Measurements from ENCODE around the gene DIS3L. TPM values are rescaled to one million over a fixed set of nuclear protein-coding genes. Genes with fewer than 3 reads are reported as not detected.

The DIS3L gene
- total and polyA plus RNA-seq, 2 donors, result 13.0 to 16.5 TPM

- DNase-seq (ENCODE audit: low read depth in 6 of 9, low spot score in 9 of 9), result no peak
- WGBS, result 81% methylated on average over 6 of the region's 6 CpGs
- no peaks in the 10 kb centered on the region for H3K9me3 ChIP-seq (ENCODE audit: control insufficient read depth in 2 of 2, insufficient read depth in 1 of 2, low read length in 1 of 2)
- H3K4me3 ChIP-seq (ENCODE audit: low read length in 2 of 2), result no peak overlapping the region
- H3K27ac ChIP-seq (ENCODE audit: low read depth in 1 of 2, low read length in 1 of 2), result no peak overlapping the region
- H3K4me1 ChIP-seq (ENCODE audit: control insufficient read depth in 2 of 2, insufficient read depth in 2 of 2, low read length in 2 of 2), result no peaks in the 10 kb centered on the region
- no peaks in the 10 kb centered on the region for H3K27me3 ChIP-seq (ENCODE audit: control insufficient read depth in 2 of 2, insufficient read depth in 1 of 2, low read length in 1 of 2)
- no peaks in the 10 kb centered on the region for H3K36me3 ChIP-seq (ENCODE audit: control insufficient read depth in 2 of 2, insufficient read depth in 2 of 2, low read length in 1 of 2)
These were observed 22.4 kb upstream of the DIS3L start for GRCh38 chr15:66270932-66271331.

- Histone ChIP-seq H3K4me3 (ENCODE audit: low read length in 2 of 2) (no peak overlapping the region), H3K9me3 (ENCODE audit: control insufficient read depth in 2 of 2, insufficient read depth in 1 of 2, low read length in 1 of 2) (no peaks in the 10 kb centered on the region), H3K36me3 (ENCODE audit: control insufficient read depth in 2 of 2, insufficient read depth in 2 of 2, low read length in 1 of 2) (no peaks in the 10 kb centered on the region), H3K27ac (ENCODE audit: low read depth in 1 of 2, low read length in 1 of 2) (no peak overlapping the region), H3K4me1 (ENCODE audit: control insufficient read depth in 2 of 2, insufficient read depth in 2 of 2, low read length in 2 of 2) (no peaks in the 10 kb centered on the region), H3K27me3 (ENCODE audit: control insufficient read depth in 2 of 2, insufficient read depth in 1 of 2, low read length in 1 of 2) (no peaks in the 10 kb centered on the region)
- no peak for DNase-seq (ENCODE audit: low read depth in 6 of 9, low spot score in 9 of 9)
These were observed 18.0 kb upstream of the DIS3L start for GRCh38 chr15:66275352-66275751.

GRCh38 chr15:66276546-66276945, 16.8 kb upstream of the DIS3L start:
- Histone ChIP-seq H3K9me3 (ENCODE audit: control insufficient read depth in 2 of 2, insufficient read depth in 1 of 2, low read length in 1 of 2) (no peaks in the 10 kb centered on the region), H3K27me3 (ENCODE audit: control insufficient read depth in 2 of 2, insufficient read depth in 1 of 2, low read length in 1 of 2) (no peaks in the 10 kb centered on the region), H3K36me3 (ENCODE audit: control insufficient read depth in 2 of 2, insufficient read depth in 2 of 2, low read length in 1 of 2) (no peaks in the 10 kb centered on the region), H3K4me3 (ENCODE audit: low read length in 2 of 2) (no peak overlapping the region), H3K27ac (ENCODE audit: low read depth in 1 of 2, low read length in 1 of 2) (no peak overlapping the region), H3K4me1 (ENCODE audit: control insufficient read depth in 2 of 2, insufficient read depth in 2 of 2, low read length in 2 of 2) (no peaks in the 10 kb centered on the region)
- WGBS, result 96% methylated on average over 3 of the region's 3 CpGs
- DNase-seq (ENCODE audit: low read depth in 6 of 9, low spot score in 9 of 9), result no peak

DNA sequence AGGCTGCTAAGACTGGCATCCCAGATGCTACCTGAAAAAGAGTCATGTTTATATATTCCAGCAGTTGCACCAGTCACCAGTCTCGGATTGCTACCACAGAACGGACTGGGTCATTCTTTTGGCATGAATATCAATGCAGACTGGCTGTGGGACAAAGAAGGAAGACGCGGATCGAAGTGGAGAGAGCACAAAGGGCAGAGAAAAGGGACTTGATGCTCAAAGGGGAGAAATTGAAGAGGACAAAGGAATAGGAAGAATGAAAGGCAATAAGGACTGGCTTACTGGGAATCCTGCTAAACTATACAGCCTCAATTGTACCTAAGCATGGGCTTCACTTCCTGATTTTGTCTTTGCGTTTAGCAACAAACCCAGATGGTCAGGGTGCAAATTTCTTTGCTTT, 15.3 kb upstream of the DIS3L start:
- no peak for DNase-seq (ENCODE audit: low read depth in 6 of 9, low spot score in 9 of 9)
- H3K9me3 ChIP-seq (ENCODE audit: control insufficient read depth in 2 of 2, insufficient read depth in 1 of 2, low read length in 1 of 2), result no peaks in the 10 kb centered on the region
- WGBS, result 96% methylated on average over 6 of the region's 6 CpGs
- no peaks in the 10 kb centered on the region for H3K36me3 ChIP-seq (ENCODE audit: control insufficient read depth in 2 of 2, insufficient read depth in 2 of 2, low read length in 1 of 2)
- H3K4me1 ChIP-seq (ENCODE audit: control insufficient read depth in 2 of 2, insufficient read depth in 2 of 2, low read length in 2 of 2), result no peaks in the 10 kb centered on the region
- H3K27ac ChIP-seq (ENCODE audit: low read depth in 1 of 2, low read length in 1 of 2), result no peak overlapping the region
- H3K4me3 ChIP-seq (ENCODE audit: low read length in 2 of 2), result no peak overlapping the region
- no peaks in the 10 kb centered on the region for H3K27me3 ChIP-seq (ENCODE audit: control insufficient read depth in 2 of 2, insufficient read depth in 1 of 2, low read length in 1 of 2)

DNA sequence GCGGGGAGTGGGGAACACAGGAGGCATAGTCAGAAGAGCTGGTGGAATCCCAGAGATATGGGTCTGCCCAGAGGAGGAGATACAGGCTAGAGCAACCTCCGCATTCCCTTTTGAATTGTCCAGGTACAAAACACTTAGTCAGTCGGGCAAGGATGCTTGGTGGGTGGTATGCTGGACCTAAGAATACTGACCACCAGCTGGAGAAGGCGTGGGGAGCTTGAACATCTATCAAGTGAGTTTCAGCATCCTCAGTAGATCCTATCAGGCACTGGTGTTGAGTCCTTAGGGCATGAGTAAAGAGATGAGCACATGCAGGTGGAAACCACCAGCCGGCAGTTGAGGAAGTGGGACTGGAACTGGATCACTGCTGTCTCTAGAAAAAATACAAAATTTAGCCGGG, 14.7 kb upstream of the DIS3L start:
- Histone ChIP-seq H3K9me3 (ENCODE audit: control insufficient read depth in 2 of 2, insufficient read depth in 1 of 2, low read length in 1 of 2) (no peaks in the 10 kb centered on the region), H3K27me3 (ENCODE audit: control insufficient read depth in 2 of 2, insufficient read depth in 1 of 2, low read length in 1 of 2) (no peaks in the 10 kb centered on the region), H3K27ac (ENCODE audit: low read depth in 1 of 2, low read length in 1 of 2) (no peak overlapping the region), H3K4me1 (ENCODE audit: control insufficient read depth in 2 of 2, insufficient read depth in 2 of 2, low read length in 2 of 2) (no peaks in the 10 kb centered on the region), H3K4me3 (ENCODE audit: low read length in 2 of 2) (no peak overlapping the region), H3K36me3 (ENCODE audit: control insufficient read depth in 2 of 2, insufficient read depth in 2 of 2, low read length in 1 of 2) (no peaks in the 10 kb centered on the region)
- DNase-seq (ENCODE audit: low read depth in 6 of 9, low spot score in 9 of 9), result no peak
- 96% methylated on average over 6 of the region's 6 CpGs for WGBS

GRCh38 chr15:66284271-66284670, 9.1 kb upstream of the DIS3L start:
- H3K9me3 ChIP-seq (ENCODE audit: control insufficient read depth in 2 of 2, insufficient read depth in 1 of 2, low read length in 1 of 2), result no peaks in the 10 kb centered on the region
- H3K27me3 ChIP-seq (ENCODE audit: control insufficient read depth in 2 of 2, insufficient read depth in 1 of 2, low read length in 1 of 2), result no peaks in the 10 kb centered on the region
- no peaks in the 10 kb centered on the region for H3K36me3 ChIP-seq (ENCODE audit: control insufficient read depth in 2 of 2, insufficient read depth in 2 of 2, low read length in 1 of 2)
- no peak overlapping the region for H3K27ac ChIP-seq (ENCODE audit: low read depth in 1 of 2, low read length in 1 of 2)
- WGBS, result 96% methylated on average over 3 of the region's 3 CpGs
- H3K4me3 ChIP-seq (ENCODE audit: low read length in 2 of 2), result no peak overlapping the region
- DNase-seq (ENCODE audit: low read depth in 6 of 9, low spot score in 9 of 9), result no peak
- no peaks in the 10 kb centered on the region for H3K4me1 ChIP-seq (ENCODE audit: control insufficient read depth in 2 of 2, insufficient read depth in 2 of 2, low read length in 2 of 2)

DNA sequence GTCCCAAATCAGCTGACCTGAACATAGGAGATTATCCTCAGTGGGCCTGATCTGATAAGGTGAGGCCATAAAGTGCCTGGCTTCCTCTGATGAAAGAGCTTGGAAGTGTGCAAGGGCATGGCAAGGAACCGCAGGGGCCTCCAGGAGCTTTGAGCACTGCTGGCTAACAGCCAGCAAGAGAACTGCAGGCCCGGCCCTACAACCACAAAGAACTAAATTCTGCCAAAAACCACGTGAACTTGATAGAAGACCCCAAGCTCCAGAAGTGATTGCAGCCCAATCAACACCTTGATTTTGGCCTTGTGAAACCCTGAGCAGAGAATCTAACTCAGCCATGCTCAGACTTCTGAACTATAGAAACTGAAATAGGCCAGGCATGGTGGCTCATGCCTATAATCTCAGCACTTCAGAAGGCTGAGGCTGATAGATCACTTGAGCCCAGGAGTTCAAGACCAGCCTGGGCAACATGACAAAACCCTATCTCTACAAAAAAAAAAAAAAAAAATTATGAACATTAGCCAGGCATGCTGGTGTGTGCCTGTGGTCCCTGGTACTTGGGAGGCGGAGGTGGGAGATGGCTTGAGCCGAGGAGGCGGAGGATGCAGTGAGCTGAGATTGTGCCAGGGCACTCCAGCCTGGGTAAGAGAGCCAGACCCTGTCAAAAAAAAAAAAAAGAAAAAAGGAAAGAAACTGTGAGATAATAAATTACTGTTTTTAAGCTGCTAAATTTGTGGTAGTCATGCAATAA, 7.7 kb upstream of the DIS3L start:
- no peak overlapping the region for H3K4me3 ChIP-seq (ENCODE audit: low read length in 2 of 2)
- WGBS, result 57% methylated on average over 6 of the region's 6 CpGs
- no peak overlapping the region for H3K27ac ChIP-seq (ENCODE audit: low read depth in 1 of 2, low read length in 1 of 2)
- no peaks in the 10 kb centered on the region for H3K27me3 ChIP-seq (ENCODE audit: control insufficient read depth in 2 of 2, insufficient read depth in 1 of 2, low read length in 1 of 2)
- no peaks in the 10 kb centered on the region for H3K36me3 ChIP-seq (ENCODE audit: control insufficient read depth in 2 of 2, insufficient read depth in 2 of 2, low read length in 1 of 2)
- H3K4me1 ChIP-seq (ENCODE audit: control insufficient read depth in 2 of 2, insufficient read depth in 2 of 2, low read length in 2 of 2), result no peaks in the 10 kb centered on the region
- no peak for DNase-seq (ENCODE audit: low read depth in 6 of 9, low spot score in 9 of 9)
- H3K9me3 ChIP-seq (ENCODE audit: control insufficient read depth in 2 of 2, insufficient read depth in 1 of 2, low read length in 1 of 2), result no peaks in the 10 kb centered on the region

GRCh38 chr15:66287461-66288057, 5.8 kb upstream of the DIS3L start:
- peak in 3 of 9 donors; percentile 18 to 57 (median 31) for DNase-seq (ENCODE audit: low read depth in 6 of 9, low spot score in 9 of 9)
- WGBS, result 29% methylated on average over 6 of the region's 6 CpGs
- H3K36me3 ChIP-seq (ENCODE audit: control insufficient read depth in 2 of 2, insufficient read depth in 2 of 2, low read length in 1 of 2), result no peaks in the 10 kb centered on the region
- H3K9me3 ChIP-seq (ENCODE audit: control insufficient read depth in 2 of 2, insufficient read depth in 1 of 2, low read length in 1 of 2), result no peaks in the 10 kb centered on the region
- H3K4me3 ChIP-seq (ENCODE audit: low read length in 2 of 2), result no peak overlapping the region
- H3K4me1 ChIP-seq (ENCODE audit: control insufficient read depth in 2 of 2, insufficient read depth in 2 of 2, low read length in 2 of 2), result peaks cover 7 to 11% of the 10 kb centered on the region in 2 donors
- H3K27me3 ChIP-seq (ENCODE audit: control insufficient read depth in 2 of 2, insufficient read depth in 1 of 2, low read length in 1 of 2), result no peaks in the 10 kb centered on the region
- no peak overlapping the region for H3K27ac ChIP-seq (ENCODE audit: low read depth in 1 of 2, low read length in 1 of 2)

DNA sequence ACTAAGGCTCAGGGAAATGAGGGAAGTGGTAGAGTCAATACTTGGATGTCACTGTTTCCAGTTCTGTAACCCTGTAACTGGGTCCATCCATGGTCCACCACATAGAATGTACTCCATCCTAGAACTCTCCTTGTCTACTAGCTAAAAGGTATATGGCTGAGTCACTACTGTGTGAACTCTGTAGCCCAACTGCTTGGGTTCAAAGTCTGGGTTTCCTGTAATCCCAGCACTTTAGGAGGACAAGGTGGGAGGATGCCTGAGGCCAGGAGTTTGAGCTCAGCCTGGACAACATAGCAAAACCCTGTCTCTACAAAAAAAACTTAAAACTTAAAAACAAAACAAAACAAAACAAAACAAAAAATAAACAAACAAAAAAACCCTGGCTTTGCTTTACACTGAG, 5.3 kb upstream of the DIS3L start:
- no peak overlapping the region for H3K27ac ChIP-seq (ENCODE audit: low read depth in 1 of 2, low read length in 1 of 2)
- no peaks in the 10 kb centered on the region for H3K9me3 ChIP-seq (ENCODE audit: control insufficient read depth in 2 of 2, insufficient read depth in 1 of 2, low read length in 1 of 2)
- no peaks in the 10 kb centered on the region for H3K36me3 ChIP-seq (ENCODE audit: control insufficient read depth in 2 of 2, insufficient read depth in 2 of 2, low read length in 1 of 2)
- no peaks in the 10 kb centered on the region for H3K27me3 ChIP-seq (ENCODE audit: control insufficient read depth in 2 of 2, insufficient read depth in 1 of 2, low read length in 1 of 2)
- no peak overlapping the region for H3K4me3 ChIP-seq (ENCODE audit: low read length in 2 of 2)
- H3K4me1 ChIP-seq (ENCODE audit: control insufficient read depth in 2 of 2, insufficient read depth in 2 of 2, low read length in 2 of 2), result peaks cover 7 to 16% of the 10 kb centered on the region in 2 donors
- no peak for DNase-seq (ENCODE audit: low read depth in 6 of 9, low spot score in 9 of 9)

Measured in thymus (tissue), 11 donors.